ENCODE measurements around the gene POLR1C.

POLR1C gene

DNA sequence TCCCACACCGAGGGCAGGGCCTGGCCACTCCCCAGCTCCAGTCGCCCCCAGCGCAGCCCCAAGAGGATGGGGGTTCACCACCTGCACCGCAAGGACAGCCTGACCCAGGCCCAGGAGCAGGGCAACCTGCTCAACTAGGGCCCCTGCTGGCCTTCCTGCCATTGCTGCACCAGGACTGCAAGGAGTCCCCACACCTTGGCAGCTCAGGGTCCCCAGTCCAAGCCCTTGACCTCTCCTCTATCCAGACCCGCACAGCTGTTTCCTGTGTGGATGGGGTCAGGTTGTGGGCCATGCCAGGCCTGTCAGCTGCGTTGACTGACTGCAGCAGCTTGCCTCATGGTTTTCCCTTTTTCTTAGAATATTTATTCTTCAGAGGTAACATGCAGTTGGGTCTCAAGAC lies 11.2 kb upstream of the POLR1C start:
- POLR2A ChIA-PET = no interaction called here
- TF ChIP-seq CTCF (IDR thresholded peaks at IDR 0.05; ENCODE audit: insufficient read depth, low read length, missing control alignments) = no peak

DNA sequence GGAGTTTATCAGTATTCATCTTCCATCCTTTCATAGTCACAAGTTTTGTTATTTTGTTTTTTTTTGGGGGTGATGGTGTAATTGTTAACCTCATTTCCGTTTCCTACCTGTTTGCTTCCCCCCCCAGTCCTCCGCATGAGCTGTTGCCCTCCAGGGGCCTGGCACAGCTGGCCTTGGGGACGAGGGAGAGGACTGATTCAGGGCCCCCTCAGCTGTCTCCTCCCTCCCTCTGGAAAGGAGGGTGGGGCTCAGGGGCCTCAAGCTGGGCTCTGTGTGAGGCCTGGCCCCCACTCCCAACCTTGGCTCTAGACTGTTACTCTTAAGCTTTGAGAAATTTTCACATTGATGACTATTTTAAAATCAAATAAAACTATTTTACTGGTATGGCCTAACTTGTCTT lies 10.7 kb upstream of the POLR1C start:
- POLR2A ChIA-PET = interaction anchor here (0.5 to 1.5 kb wide), 2 partner anchors 13 to 79 kb away, joined by 3 to 4 read pairs; partner anchors contain the start of gene ABCC10

More for the DNA sequence above, 11.2 kb upstream of the POLR1C start:
- no peak overlapping the region for H3K4me3 ChIP-seq (ENCODE audit: low read depth, low read length)
- CTCF ChIA-PET = interaction anchor here (0.7 to 13.3 kb wide), 29 partner anchors 10 to 573 kb away, joined by 3 to 337 read pairs (median 9); partner anchors contain the start of genes ABCC10, DLK2, DNPH1 and POLR1C
- no peak for DNase-seq (ENCODE audit: low read depth, low spot score)

DNA sequence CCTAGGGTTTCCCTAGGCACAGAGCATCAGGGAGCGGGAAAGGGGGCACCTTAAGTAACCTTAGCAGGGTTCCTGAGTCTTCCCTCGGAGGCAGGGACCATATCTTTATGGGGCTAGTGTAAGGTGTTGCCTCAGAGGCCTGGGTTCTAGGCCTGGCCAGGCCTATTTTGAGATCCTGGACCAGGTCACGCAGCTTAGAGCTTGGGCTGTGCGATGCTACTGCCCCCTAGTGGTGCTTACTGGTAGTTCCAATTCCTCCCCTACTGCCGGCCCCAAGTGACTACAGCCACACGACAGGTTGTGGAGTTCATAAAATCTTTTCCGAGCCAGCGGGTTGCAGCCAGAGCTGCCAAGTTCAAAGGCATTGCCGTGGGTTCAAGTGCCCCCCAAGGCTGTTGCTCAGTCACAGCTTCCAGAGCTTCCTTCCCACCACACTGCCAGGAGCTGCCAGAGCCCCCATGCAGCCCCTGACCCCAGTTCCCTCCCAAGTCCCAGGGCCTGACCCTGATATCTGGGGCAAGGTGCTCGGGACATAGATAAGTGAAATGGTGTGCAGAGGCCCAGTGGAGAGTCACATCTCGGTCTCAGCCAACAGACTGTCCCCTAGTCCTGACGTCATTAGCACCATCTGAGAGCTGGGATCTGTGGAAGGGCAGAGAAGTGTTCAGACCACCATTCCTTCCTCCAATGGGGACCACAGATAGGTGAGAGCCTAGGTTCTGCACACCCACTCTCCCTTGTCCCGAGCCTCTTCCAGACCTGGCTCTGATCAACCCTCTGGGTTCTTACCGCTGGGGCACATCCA lies 10.0 kb upstream of the POLR1C start:
- peak; percentile 92 for TF ChIP-seq CTCF (IDR thresholded peaks at IDR 0.05; ENCODE audit: insufficient read depth, low read length, missing control alignments)
- DNase-seq (ENCODE audit: low read depth, low spot score) = peak; percentile 33
- H3K4me3 ChIP-seq (ENCODE audit: low read depth, low read length) = no peak overlapping the region
- POLR2A ChIA-PET = interaction anchor here (0.5 to 1.5 kb wide), 4 partner anchors 10 to 80 kb away, joined by 3 to 4 read pairs (median 4); partner anchors contain the start of genes ABCC10, POLR1C and YIPF3
- CTCF ChIA-PET = interaction anchor here (0.6 to 13.3 kb wide), 45 partner anchors 9 to 595 kb away, joined by 3 to 337 read pairs (median 7); partner anchors contain the start of genes ABCC10, DLK2, DNPH1 and POLR1C

More for the DNA sequence above, 10.7 kb upstream of the POLR1C start:
- DNase-seq (ENCODE audit: low read depth, low spot score) = no peak
- no peak overlapping the region for H3K4me3 ChIP-seq (ENCODE audit: low read depth, low read length)
- TF ChIP-seq CTCF (IDR thresholded peaks at IDR 0.05; ENCODE audit: insufficient read depth, low read length, missing control alignments) = no peak
- CTCF ChIA-PET = interaction anchor here (0.6 to 13.3 kb wide), 36 partner anchors 10 to 573 kb away, joined by 3 to 337 read pairs (median 8); partner anchors contain the start of genes ABCC10, DLK2, DNPH1 and POLR1C

DNA sequence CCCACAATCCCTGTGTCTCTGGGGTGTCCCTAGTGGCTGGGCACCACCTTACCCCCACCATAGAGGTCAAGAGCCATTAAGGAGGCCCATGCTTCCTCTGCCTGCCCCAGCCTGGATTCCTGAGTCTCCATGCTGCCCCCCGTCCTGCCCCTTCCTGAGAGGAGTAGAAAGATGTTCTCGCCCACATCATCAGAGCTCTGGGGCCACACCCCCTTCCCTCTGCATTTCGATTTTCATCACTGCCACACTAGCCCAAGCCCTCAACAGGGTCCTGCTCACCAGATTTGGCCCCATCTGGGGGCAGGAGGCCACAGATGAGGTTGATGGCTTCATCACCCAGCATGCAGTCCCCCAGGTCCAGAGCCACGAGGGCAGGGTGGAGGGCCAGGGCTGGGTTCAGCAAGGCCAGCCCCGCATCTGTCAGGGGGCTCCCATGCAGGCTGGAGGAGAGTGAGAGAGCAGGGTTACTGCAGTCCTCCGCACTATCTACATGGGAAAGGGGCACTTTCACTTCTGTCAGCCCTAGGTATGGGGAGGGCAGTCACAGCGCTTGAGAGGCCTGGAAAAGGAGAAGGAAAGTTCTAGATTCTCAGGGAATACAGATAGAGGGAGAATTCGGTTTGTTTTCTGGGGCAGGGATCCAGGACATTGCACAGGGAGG lies 8.3 kb upstream of the POLR1C start:
- DNase-seq (ENCODE audit: low read depth, low spot score) = no peak
- no peak overlapping the region for H3K4me3 ChIP-seq (ENCODE audit: low read depth, low read length)
- CTCF ChIA-PET = interaction anchor here (0.6 to 13.3 kb wide), 16 partner anchors 7 to 570 kb away, joined by 3 to 337 read pairs (median 18); partner anchors contain the start of genes DLK2, DNPH1, POLR1C and TJAP1
- POLR2A ChIA-PET = interaction anchor here (1.4 kb wide), 1 partner anchor 8 kb away, joined by 4 read pairs; the partner anchor contains the start of genes POLR1C and YIPF3
- no peak for TF ChIP-seq CTCF (IDR thresholded peaks at IDR 0.05; ENCODE audit: insufficient read depth, low read length, missing control alignments)

- H3K4me3 ChIP-seq (ENCODE audit: low read depth, low read length) = peak overlapping the region; percentile 63
- TF ChIP-seq CTCF (IDR thresholded peaks at IDR 0.05; ENCODE audit: insufficient read depth, low read length, missing control alignments) = no peak
- POLR2A ChIA-PET = interaction anchor here (0.6 to 1.5 kb wide), 5 partner anchors 8 to 335 kb away, joined by 3 to 5 read pairs (median 3); partner anchors contain the start of gene ZNF318
- CTCF ChIA-PET = interaction anchor here (0.6 to 13.3 kb wide), 11 partner anchors 6 to 805 kb away, joined by 3 to 337 read pairs (median 3); partner anchors contain the start of genes DLK2, DNPH1, POLR1C and YIPF3
- no peak for DNase-seq (ENCODE audit: low read depth, low spot score)
Observed at GRCh38 chr6:43509142-43509983, 7.5 kb upstream of the POLR1C start.
